ENCODE data around the gene MAML2.
A peak's percentile ranks its signal among the peaks of the same experiment; 100 is the strongest.

Gene MAML2

DNA sequence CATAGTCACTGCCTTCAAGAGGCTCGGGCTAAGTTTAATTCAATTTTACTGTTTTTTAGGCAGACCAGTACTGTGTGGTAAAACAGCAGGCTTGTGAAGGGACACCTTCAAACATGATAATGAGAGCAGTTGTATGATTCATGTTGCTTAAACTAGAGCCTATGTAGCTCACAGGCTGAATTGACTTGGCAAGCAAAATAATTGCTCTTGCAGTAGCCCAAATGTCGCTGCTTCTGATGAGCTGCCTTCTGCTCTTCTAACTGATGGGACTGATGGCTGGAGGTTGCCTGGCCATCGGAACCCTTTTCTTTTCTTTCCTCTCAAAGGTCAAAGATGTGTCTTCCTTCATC is 137.6 kb downstream of the MAML2 start:
- peaks cover 21% of the 10 kb centered on the region for H3K4me1 ChIP-seq (ENCODE audit: control insufficient read depth, insufficient read depth, low read length)
- no peaks in the 10 kb centered on the region for H3K9me3 ChIP-seq (ENCODE audit: control insufficient read depth, insufficient read depth, low read length)
- H3K4me3 ChIP-seq (ENCODE audit: low read depth, low read length): no peak overlapping the region
- H3K27ac ChIP-seq (ENCODE audit: low read depth, low read length): no peak overlapping the region
- H3K27me3 ChIP-seq (ENCODE audit: control insufficient read depth, insufficient read depth, low read length): no peaks in the 10 kb centered on the region
- H3K36me3 ChIP-seq (ENCODE audit: control insufficient read depth, insufficient read depth, low read length): no peaks in the 10 kb centered on the region
- H3K9ac ChIP-seq (ENCODE audit: low read depth, low read length): no peak overlapping the region

DNA sequence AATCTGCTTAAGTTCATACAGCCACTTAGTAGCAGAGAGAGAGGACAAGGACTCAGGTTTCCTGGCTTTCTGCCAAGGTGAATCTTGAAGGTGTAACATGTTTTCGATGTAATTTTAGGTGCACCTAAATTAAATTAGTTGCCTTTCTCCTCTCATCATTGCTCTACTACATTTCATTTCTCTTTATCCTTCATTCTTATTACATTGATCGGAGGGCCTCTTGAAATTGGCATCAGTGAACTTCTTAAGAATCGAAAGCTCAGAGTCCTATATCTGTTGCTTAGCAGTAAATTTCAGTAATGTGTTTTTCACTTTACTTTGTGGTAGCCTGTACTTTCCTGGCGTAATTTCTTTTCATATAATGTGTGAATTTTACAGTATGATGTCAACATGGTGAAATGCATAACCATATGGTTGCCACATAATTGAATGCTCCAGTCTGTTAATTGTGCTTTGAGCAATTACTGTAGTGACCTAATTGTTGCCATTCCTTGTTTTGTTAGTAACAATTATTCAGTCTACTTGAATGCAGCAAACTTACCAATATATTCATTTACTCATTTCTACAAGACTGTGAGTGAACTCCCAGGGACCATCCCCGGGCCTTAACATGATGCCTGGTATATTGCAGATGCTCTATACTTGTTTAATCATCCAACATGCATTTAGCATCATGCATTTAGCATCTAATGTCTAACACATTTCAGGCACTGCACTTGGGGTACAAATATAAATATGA is 138.1 kb downstream of the MAML2 start:
- Histone ChIP-seq H3K9ac (ENCODE audit: low read depth, low read length) (no peak overlapping the region), H3K27ac (ENCODE audit: low read depth, low read length) (no peak overlapping the region)

DNA sequence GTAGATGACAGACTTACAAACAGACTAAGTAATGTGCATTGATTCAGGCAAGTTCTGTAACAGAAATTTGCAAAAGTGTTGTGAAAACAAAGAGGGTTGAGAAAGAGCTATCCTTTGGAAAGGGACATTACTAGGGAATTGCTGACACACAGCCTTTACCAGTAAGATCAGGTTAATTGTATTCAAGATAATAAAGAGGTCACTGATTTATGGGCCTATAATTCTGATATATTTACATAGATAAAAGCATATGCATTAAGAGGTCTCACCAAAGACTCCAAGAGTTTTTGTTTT is 138.7 kb downstream of the MAML2 start:
- Histone ChIP-seq H3K9me3 (ENCODE audit: control insufficient read depth, insufficient read depth, low read length) (no peaks in the 10 kb centered on the region), H3K27ac (ENCODE audit: low read depth, low read length) (no peak overlapping the region), H3K4me1 (ENCODE audit: control insufficient read depth, insufficient read depth, low read length) (peaks cover 23% of the 10 kb centered on the region), H3K4me3 (ENCODE audit: low read depth, low read length) (no peak overlapping the region), H3K36me3 (ENCODE audit: control insufficient read depth, insufficient read depth, low read length) (no peaks in the 10 kb centered on the region), H3K27me3 (ENCODE audit: control insufficient read depth, insufficient read depth, low read length) (no peaks in the 10 kb centered on the region), H3K9ac (ENCODE audit: low read depth, low read length) (no peak overlapping the region)

More for the DNA sequence above, 138.1 kb downstream of the MAML2 start:
- peaks cover 23% of the 10 kb centered on the region for H3K4me1 ChIP-seq (ENCODE audit: control insufficient read depth, insufficient read depth, low read length)
- no peaks in the 10 kb centered on the region for H3K27me3 ChIP-seq (ENCODE audit: control insufficient read depth, insufficient read depth, low read length)
- H3K36me3 ChIP-seq (ENCODE audit: control insufficient read depth, insufficient read depth, low read length): no peaks in the 10 kb centered on the region
- H3K9me3 ChIP-seq (ENCODE audit: control insufficient read depth, insufficient read depth, low read length): no peaks in the 10 kb centered on the region
- H3K4me3 ChIP-seq (ENCODE audit: low read depth, low read length): no peak overlapping the region

DNA sequence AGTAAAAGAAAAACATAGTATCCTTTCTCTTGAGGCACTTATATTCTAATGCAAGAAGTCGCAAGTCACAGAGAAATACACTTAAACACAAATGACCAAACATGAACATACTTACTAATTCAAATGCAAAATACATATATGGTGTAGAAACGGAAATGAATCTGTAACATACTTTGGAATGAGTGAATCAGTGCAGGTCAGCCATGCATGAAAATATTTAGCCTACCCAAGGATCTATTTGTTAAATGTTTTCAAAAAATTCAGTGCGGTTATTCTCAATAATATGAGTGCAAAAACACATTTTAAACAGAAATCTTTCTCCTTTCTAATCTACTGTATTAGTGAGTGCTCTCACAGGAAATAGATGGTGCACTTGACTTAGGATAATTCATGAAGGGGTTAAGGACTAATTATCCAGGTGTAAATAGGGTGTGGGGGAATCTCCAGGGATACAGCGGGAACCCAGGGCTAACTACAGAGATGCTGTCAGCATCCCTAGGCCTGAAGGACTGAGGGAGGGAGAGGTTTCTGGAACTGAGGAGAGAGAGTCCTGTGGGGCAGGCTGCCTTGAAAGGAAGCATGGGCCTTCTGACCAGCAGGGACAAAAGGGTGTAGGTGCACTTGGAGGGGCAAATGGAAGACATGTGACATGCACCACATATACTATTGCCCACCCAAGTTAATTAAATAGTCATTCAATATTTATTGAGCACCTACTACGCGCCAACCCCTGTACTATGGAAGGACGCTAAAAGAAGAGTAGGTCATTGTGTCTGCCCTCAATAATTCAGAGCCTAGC is 139.2 kb downstream of the MAML2 start:
- H3K27ac ChIP-seq (ENCODE audit: low read depth, low read length): no peak overlapping the region
- no peaks in the 10 kb centered on the region for H3K9me3 ChIP-seq (ENCODE audit: control insufficient read depth, insufficient read depth, low read length)
- no peak overlapping the region for H3K4me3 ChIP-seq (ENCODE audit: low read depth, low read length)
- H3K9ac ChIP-seq (ENCODE audit: low read depth, low read length): no peak overlapping the region
- peaks cover 23% of the 10 kb centered on the region for H3K4me1 ChIP-seq (ENCODE audit: control insufficient read depth, insufficient read depth, low read length)
- no peaks in the 10 kb centered on the region for H3K27me3 ChIP-seq (ENCODE audit: control insufficient read depth, insufficient read depth, low read length)
- H3K36me3 ChIP-seq (ENCODE audit: control insufficient read depth, insufficient read depth, low read length): no peaks in the 10 kb centered on the region

DNA sequence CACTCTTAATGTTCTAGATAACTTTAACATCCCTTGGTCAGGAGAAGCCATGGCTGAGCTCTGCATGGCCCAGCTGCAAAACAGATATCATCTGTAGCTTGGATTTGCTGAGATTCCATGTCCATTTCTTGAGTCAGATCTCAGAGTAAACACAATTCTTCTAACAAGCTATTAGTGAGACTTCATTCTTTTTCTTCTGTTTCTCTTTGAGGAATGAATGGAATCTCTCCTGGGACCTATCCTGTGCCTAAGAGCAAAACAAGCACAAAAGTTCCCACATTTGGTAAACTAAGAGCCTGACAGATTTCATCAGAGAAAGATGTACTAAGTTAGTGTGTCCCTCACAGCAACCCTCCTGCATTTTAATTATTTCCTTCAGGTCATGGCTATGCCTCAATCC is 142.8 kb downstream of the MAML2 start:
- Histone ChIP-seq H3K9me3 (ENCODE audit: control insufficient read depth, insufficient read depth, low read length) (no peaks in the 10 kb centered on the region), H3K27me3 (ENCODE audit: control insufficient read depth, insufficient read depth, low read length) (no peaks in the 10 kb centered on the region), H3K9ac (ENCODE audit: low read depth, low read length) (no peak overlapping the region), H3K4me3 (ENCODE audit: low read depth, low read length) (no peak overlapping the region), H3K4me1 (ENCODE audit: control insufficient read depth, insufficient read depth, low read length) (peaks cover 36% of the 10 kb centered on the region), H3K27ac (ENCODE audit: low read depth, low read length) (peak overlapping the region; percentile 16), H3K36me3 (ENCODE audit: control insufficient read depth, insufficient read depth, low read length) (no peaks in the 10 kb centered on the region)

DNA sequence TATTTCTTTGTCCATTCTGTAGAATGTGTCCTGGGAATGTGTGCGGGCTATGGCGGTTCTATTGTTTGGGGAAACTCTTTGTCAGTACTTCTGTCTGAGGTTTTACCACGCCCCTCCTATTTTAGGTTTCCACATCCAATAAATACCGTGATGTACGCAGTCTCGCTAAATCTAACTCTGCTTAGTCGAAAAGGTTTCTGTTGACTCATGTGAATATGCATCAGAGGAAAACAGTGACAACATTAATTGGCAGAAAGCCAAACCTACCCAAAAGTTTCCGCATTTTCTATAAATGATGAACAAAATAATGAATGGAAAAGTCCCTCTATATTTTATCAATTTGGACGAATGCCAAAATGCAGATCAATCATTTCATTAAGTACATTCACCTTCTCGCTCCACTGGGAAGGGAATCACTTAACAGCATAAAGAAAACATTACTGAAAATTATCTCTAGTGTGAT is 143.4 kb downstream of the MAML2 start:
- no peaks in the 10 kb centered on the region for H3K9me3 ChIP-seq (ENCODE audit: control insufficient read depth, insufficient read depth, low read length)
- no peak overlapping the region for H3K4me3 ChIP-seq (ENCODE audit: low read depth, low read length)
- H3K9ac ChIP-seq (ENCODE audit: low read depth, low read length): no peak overlapping the region
- no peak overlapping the region for H3K27ac ChIP-seq (ENCODE audit: low read depth, low read length)
- peaks cover 43% of the 10 kb centered on the region for H3K4me1 ChIP-seq (ENCODE audit: control insufficient read depth, insufficient read depth, low read length)
- no peaks in the 10 kb centered on the region for H3K36me3 ChIP-seq (ENCODE audit: control insufficient read depth, insufficient read depth, low read length)
- no peaks in the 10 kb centered on the region for H3K27me3 ChIP-seq (ENCODE audit: control insufficient read depth, insufficient read depth, low read length)

DNA sequence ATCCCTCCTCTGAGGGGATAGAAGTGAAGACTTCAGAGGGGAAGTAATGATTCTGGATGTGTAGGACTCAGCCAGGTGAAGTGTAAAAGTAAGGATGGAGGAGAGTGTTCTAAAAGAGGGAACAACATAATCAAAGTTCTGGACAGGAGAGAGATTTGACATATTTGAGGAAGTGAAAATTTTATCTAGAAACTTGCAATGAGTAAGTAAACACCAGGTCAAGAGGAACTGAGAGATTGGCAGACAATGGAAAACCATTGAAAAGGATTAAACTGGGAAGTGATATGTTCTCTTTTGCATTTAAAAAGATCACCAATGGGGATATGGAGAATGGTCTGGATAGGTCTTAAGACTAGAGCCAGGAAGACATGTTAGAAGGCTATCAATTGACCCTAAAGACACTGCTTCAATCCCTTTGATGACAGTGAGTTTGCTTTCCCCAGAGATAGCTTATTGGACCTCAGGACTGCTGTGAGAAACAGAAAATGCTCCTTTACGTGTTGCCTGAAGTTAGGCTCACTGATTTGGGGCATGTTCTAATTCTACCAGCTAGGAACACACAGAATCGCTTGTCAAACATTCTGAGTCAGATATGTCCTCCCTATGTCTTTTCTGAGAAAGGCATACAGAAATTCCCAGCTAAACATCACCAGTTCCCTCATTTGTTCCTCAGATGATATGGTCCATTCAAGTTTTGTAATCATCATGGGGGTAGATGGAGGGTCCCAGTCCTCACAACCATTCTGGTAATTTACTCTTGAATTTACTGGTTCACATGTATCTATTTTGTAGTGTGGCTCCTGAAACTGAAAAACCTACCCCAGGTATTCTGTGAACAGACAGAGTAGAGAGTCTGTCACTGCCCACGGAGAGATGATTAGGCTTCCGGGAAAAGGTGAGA is 144.9 kb downstream of the MAML2 start:
- H3K4me1 ChIP-seq (ENCODE audit: control insufficient read depth, insufficient read depth, low read length): peaks cover 51% of the 10 kb centered on the region

DNA sequence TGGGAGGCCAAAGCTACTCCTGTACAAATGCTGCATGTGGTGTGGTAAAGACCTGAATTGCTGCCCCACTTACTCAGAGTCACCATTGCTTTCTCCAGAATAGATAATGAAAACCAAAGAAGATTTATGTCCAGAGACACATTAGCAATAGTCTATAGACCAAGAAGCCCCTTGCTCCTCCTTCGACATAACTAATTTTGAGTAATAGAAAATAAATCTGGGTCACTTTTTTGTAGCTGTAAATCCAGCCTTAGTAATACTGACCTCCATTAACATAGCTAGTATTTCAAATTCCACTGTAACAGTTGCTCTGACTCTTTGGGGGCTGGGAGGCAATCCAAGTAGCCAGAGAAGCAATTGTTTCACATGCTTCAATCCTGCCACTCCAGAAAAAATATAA is 145.9 kb downstream of the MAML2 start:
- H3K4me1 ChIP-seq (ENCODE audit: control insufficient read depth, insufficient read depth, low read length): peaks cover 51% of the 10 kb centered on the region
- H3K27me3 ChIP-seq (ENCODE audit: control insufficient read depth, insufficient read depth, low read length): no peaks in the 10 kb centered on the region
- peak overlapping the region; percentile 62 for H3K27ac ChIP-seq (ENCODE audit: low read depth, low read length)
- H3K36me3 ChIP-seq (ENCODE audit: control insufficient read depth, insufficient read depth, low read length): no peaks in the 10 kb centered on the region
- H3K9me3 ChIP-seq (ENCODE audit: control insufficient read depth, insufficient read depth, low read length): no peaks in the 10 kb centered on the region
- H3K9ac ChIP-seq (ENCODE audit: low read depth, low read length): no peak overlapping the region
- no peak overlapping the region for H3K4me3 ChIP-seq (ENCODE audit: low read depth, low read length)

More for the DNA sequence above, 144.9 kb downstream of the MAML2 start:
- Histone ChIP-seq H3K9ac (ENCODE audit: low read depth, low read length) (no peak overlapping the region), H3K27ac (ENCODE audit: low read depth, low read length) (peak overlapping the region; percentile 56), H3K9me3 (ENCODE audit: control insufficient read depth, insufficient read depth, low read length) (no peaks in the 10 kb centered on the region), H3K36me3 (ENCODE audit: control insufficient read depth, insufficient read depth, low read length) (no peaks in the 10 kb centered on the region), H3K27me3 (ENCODE audit: control insufficient read depth, insufficient read depth, low read length) (no peaks in the 10 kb centered on the region), H3K4me3 (ENCODE audit: low read depth, low read length) (no peak overlapping the region)

DNA sequence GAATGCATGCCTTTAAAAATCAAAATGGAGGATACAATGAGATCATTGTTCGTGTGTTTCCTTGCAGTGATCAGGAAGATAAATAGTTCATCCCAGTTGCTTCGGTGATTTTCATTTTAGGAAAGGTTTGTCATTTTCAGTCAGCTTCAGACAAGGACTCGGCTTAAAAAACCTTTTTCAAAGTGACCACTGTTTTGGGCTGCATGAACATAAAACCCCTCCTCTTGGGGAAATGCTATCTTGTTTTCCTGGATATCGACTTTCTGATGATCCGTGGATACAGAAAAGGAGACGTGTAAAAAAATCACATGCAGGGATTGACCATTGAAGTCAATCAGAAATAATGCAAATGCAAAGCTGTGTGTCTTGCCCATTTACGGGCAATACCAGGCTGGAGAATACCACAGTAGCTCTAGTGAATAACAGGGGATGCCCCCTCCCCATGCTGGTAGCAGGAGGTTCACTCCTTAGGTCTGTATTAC is 146.8 kb downstream of the MAML2 start:
- H3K4me3 ChIP-seq (ENCODE audit: low read depth, low read length): no peak overlapping the region
- peaks cover 51% of the 10 kb centered on the region for H3K4me1 ChIP-seq (ENCODE audit: control insufficient read depth, insufficient read depth, low read length)
- no peaks in the 10 kb centered on the region for H3K9me3 ChIP-seq (ENCODE audit: control insufficient read depth, insufficient read depth, low read length)
- no peaks in the 10 kb centered on the region for H3K36me3 ChIP-seq (ENCODE audit: control insufficient read depth, insufficient read depth, low read length)
- H3K27me3 ChIP-seq (ENCODE audit: control insufficient read depth, insufficient read depth, low read length): no peaks in the 10 kb centered on the region
- H3K27ac ChIP-seq (ENCODE audit: low read depth, low read length): peak overlapping the region; percentile 62
- H3K9ac ChIP-seq (ENCODE audit: low read depth, low read length): 0 out of 2 replicates have a peak overlapping the region, but pooled peaks have one; percentile 8

DNA sequence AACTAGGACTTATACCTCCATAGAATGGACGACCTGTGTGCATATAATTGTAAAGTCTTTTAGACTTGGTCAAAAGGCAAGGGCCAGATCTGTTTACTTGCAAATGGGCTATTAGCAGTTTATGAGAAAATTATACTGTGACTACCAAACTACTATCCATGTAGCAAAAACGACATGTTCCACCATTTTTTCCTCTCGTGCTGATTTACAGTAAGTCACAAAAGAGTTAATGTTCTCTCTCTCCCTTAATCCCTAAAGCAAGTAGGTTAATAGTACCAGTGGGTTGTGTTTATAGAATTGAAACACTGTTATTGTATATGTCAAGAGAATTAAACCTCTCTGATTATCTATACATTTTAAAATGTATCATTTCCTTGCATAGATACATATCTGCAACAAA is 147.3 kb downstream of the MAML2 start:
- Histone ChIP-seq H3K27ac (ENCODE audit: low read depth, low read length) (peak overlapping the region; percentile 62), H3K27me3 (ENCODE audit: control insufficient read depth, insufficient read depth, low read length) (no peaks in the 10 kb centered on the region), H3K4me3 (ENCODE audit: low read depth, low read length) (no peak overlapping the region), H3K9me3 (ENCODE audit: control insufficient read depth, insufficient read depth, low read length) (no peaks in the 10 kb centered on the region), H3K9ac (ENCODE audit: low read depth, low read length) (no peak overlapping the region), H3K36me3 (ENCODE audit: control insufficient read depth, insufficient read depth, low read length) (no peaks in the 10 kb centered on the region), H3K4me1 (ENCODE audit: control insufficient read depth, insufficient read depth, low read length) (peaks cover 51% of the 10 kb centered on the region)

Data from HUES48 (cell line).